Esophagus squamous epithelium (tissue), 4 donors: ENCODE data around the gene SLC9A7.

Experiments
- POLR2A ChIP-seq, 4 donors: fragments of 450-650 bp; IDR thresholded peaks; one replicate each; pipeline ENCODE4 v1.6.1; 2017; ENCODE audit warnings: antibody characterized with exemption in 4 of 4, mild to moderate bottlenecking in 4 of 4, moderate library complexity in 3 of 4
- TF ChIP-seq, protein P1 (sequence below), 6 experiments: fragments of 450-650 bp in 4 of 6; fragments of 200-600 bp in 2 of 6; sonication (generic) in 2 of 6; IDR thresholded peaks; one replicate each; pipeline ENCODE4 v1.5.1; 2016 to 2019; ENCODE audit warnings: antibody characterized with exemption in 6 of 6, mild to moderate bottlenecking in 4 of 6, moderate library complexity in 4 of 6

- TF ChIP-seq, protein P1, sequence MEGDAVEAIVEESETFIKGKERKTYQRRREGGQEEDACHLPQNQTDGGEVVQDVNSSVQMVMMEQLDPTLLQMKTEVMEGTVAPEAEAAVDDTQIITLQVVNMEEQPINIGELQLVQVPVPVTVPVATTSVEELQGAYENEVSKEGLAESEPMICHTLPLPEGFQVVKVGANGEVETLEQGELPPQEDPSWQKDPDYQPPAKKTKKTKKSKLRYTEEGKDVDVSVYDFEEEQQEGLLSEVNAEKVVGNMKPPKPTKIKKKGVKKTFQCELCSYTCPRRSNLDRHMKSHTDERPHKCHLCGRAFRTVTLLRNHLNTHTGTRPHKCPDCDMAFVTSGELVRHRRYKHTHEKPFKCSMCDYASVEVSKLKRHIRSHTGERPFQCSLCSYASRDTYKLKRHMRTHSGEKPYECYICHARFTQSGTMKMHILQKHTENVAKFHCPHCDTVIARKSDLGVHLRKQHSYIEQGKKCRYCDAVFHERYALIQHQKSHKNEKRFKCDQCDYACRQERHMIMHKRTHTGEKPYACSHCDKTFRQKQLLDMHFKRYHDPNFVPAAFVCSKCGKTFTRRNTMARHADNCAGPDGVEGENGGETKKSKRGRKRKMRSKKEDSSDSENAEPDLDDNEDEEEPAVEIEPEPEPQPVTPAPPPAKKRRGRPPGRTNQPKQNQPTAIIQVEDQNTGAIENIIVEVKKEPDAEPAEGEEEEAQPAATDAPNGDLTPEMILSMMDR (IDR thresholded peaks at IDR 0.05): no peak
- TF ChIP-seq POLR2A (IDR thresholded peaks at IDR 0.05): no peak
Measured at GRCh38 chrX:46758163-46758955, 559 bp downstream of the SLC9A7 start.
